ENCODE measurements around the gene TCF3. TPM values are rescaled to one million over a fixed set of nuclear protein-coding genes. Genes with fewer than 3 reads are reported as not detected.
"Not testable (repeated sequence)": the region's sequence is repeated elsewhere in the genome, so short reads cannot be mapped to it uniquely, and the experiment has no call there.

Gene TCF3
- total RNA-seq, 1 experiment from 2014 or later = 91.5 TPM

- peaks cover 44% of the 10 kb centered on the region for H3K4me1 ChIP-seq (ENCODE audit: low read length)
- peak; percentile 95 for DNase-seq
- H3K9ac ChIP-seq (ENCODE audit: low read length) = peak overlapping the region; percentile 67
- no peaks in the 10 kb centered on the region for H3K27me3 ChIP-seq (ENCODE audit: low read length)
- H3K4me3 ChIP-seq (ENCODE audit: low read length) = peak overlapping the region; percentile 57
- H3K79me2 ChIP-seq (ENCODE audit: low read length) = no peaks in the 10 kb centered on the region
- no peaks in the 10 kb centered on the region for H4K20me1 ChIP-seq (ENCODE audit: insufficient read depth, low read depth, low read length)
- H3K9me3 ChIP-seq (ENCODE audit: low read length) = no peaks in the 10 kb centered on the region
- no peaks in the 10 kb centered on the region for H3K36me3 ChIP-seq (ENCODE audit: insufficient read depth, low read length)
- H3K4me2 ChIP-seq (ENCODE audit: low read depth, low read length, poor library complexity, severe bottlenecking) = peak overlapping the region; percentile 78
- no peaks in the 10 kb centered on the region for H3K9me2 ChIP-seq (replicated peaks; ENCODE audit: insufficient read depth, low read length)
- peak overlapping the region; percentile 72 for H3K27ac ChIP-seq (ENCODE audit: low read length)
- H2AFZ ChIP-seq (ENCODE audit: low read length) = peak overlapping the region; percentile 32; the same call in 1 of the 2 replicates
These were observed 16.3 kb upstream of the TCF3 start for GRCh38 chr19:1668486-1669270.

- no peaks in the 10 kb centered on the region for H3K36me3 ChIP-seq (ENCODE audit: insufficient read depth, low read length)
- peak overlapping the region; percentile 67 for H3K9ac ChIP-seq (ENCODE audit: low read length)
- no peaks in the 10 kb centered on the region for H3K79me2 ChIP-seq (ENCODE audit: low read length)
- peak overlapping the region; percentile 78 for H3K4me2 ChIP-seq (ENCODE audit: low read depth, low read length, poor library complexity, severe bottlenecking)
- H3K9me3 ChIP-seq (ENCODE audit: low read length) = no peaks in the 10 kb centered on the region
- no peak for DNase-seq
- H3K4me1 ChIP-seq (ENCODE audit: low read length) = peaks cover 44% of the 10 kb centered on the region
- no peaks in the 10 kb centered on the region for H4K20me1 ChIP-seq (ENCODE audit: insufficient read depth, low read depth, low read length)
- H3K4me3 ChIP-seq (ENCODE audit: low read length) = peak overlapping the region; percentile 57
- no peaks in the 10 kb centered on the region for H3K9me2 ChIP-seq (replicated peaks; ENCODE audit: insufficient read depth, low read length)
- no peaks in the 10 kb centered on the region for H3K27me3 ChIP-seq (ENCODE audit: low read length)
- H3K27ac ChIP-seq (ENCODE audit: low read length) = peak overlapping the region; percentile 72
- peak overlapping the region; percentile 32; the same call in 1 of the 2 replicates for H2AFZ ChIP-seq (ENCODE audit: low read length)
These were observed 15.7 kb upstream of the TCF3 start for GRCh38 chr19:1668048-1668485.

GRCh38 chr19:1665565-1666047, 13.2 kb upstream of the TCF3 start:
- Histone ChIP-seq H3K9me2 (replicated peaks; ENCODE audit: insufficient read depth, low read length) (no peaks in the 10 kb centered on the region), H3K9me3 (ENCODE audit: low read length) (no peaks in the 10 kb centered on the region), H3K4me3 (ENCODE audit: low read length) (no peak overlapping the region), H3K4me2 (ENCODE audit: low read depth, low read length, poor library complexity, severe bottlenecking) (no peak overlapping the region), H3K27me3 (ENCODE audit: low read length) (no peaks in the 10 kb centered on the region), H3K36me3 (ENCODE audit: insufficient read depth, low read length) (no peaks in the 10 kb centered on the region), H4K20me1 (ENCODE audit: insufficient read depth, low read depth, low read length) (no peaks in the 10 kb centered on the region), H3K27ac (ENCODE audit: low read length) (no peak overlapping the region), H2AFZ (ENCODE audit: low read length) (no peak overlapping the region), H3K79me2 (ENCODE audit: low read length) (no peaks in the 10 kb centered on the region), H3K9ac (ENCODE audit: low read length) (no peak overlapping the region), H3K4me1 (ENCODE audit: low read length) (peaks cover 33% of the 10 kb centered on the region)
- DNase-seq = no peak

GRCh38 chr19:1663852-1664251, 11.4 kb upstream of the TCF3 start:
- Histone ChIP-seq H3K4me2 (ENCODE audit: low read depth, low read length, poor library complexity, severe bottlenecking) (no peak overlapping the region), H3K9me2 (replicated peaks; ENCODE audit: insufficient read depth, low read length) (no peaks in the 10 kb centered on the region), H3K79me2 (ENCODE audit: low read length) (no peaks in the 10 kb centered on the region), H3K4me3 (ENCODE audit: low read length) (no peak overlapping the region), H3K27ac (ENCODE audit: low read length) (no peak overlapping the region), H3K9me3 (ENCODE audit: low read length) (no peaks in the 10 kb centered on the region), H2AFZ (ENCODE audit: low read length) (no peak overlapping the region), H3K4me1 (ENCODE audit: low read length) (peaks cover 21% of the 10 kb centered on the region), H3K27me3 (ENCODE audit: low read length) (no peaks in the 10 kb centered on the region), H4K20me1 (ENCODE audit: insufficient read depth, low read depth, low read length) (no peaks in the 10 kb centered on the region), H3K36me3 (ENCODE audit: insufficient read depth, low read length) (no peaks in the 10 kb centered on the region), H3K9ac (ENCODE audit: low read length) (no peak overlapping the region)
- no peak for DNase-seq

- H3K4me1 ChIP-seq (ENCODE audit: low read length) = peaks cover 15% of the 10 kb centered on the region
- H3K79me2 ChIP-seq (ENCODE audit: low read length); H3K27me3 ChIP-seq (ENCODE audit: low read length); H3K4me2 ChIP-seq (ENCODE audit: low read depth, low read length, poor library complexity, severe bottlenecking); H4K20me1 ChIP-seq (ENCODE audit: insufficient read depth, low read depth, low read length); DNase-seq; H3K9ac ChIP-seq (ENCODE audit: low read length); H3K4me3 ChIP-seq (ENCODE audit: low read length); H3K9me3 ChIP-seq (ENCODE audit: low read length); H3K36me3 ChIP-seq (ENCODE audit: insufficient read depth, low read length); H2AFZ ChIP-seq (ENCODE audit: low read length); H3K27ac ChIP-seq (ENCODE audit: low read length); H3K9me2 ChIP-seq (replicated peaks; ENCODE audit: insufficient read depth, low read length): not testable (repeated sequence)
These were observed 10.8 kb upstream of the TCF3 start for GRCh38 chr19:1663227-1663626.

GRCh38 chr19:1661995-1662394, 9.6 kb upstream of the TCF3 start:
- DNase-seq = no peak
- Histone ChIP-seq H3K9me3 (ENCODE audit: low read length) (no peaks in the 10 kb centered on the region), H3K27ac (ENCODE audit: low read length) (no peak overlapping the region), H2AFZ (ENCODE audit: low read length) (no peak overlapping the region), H3K9me2 (replicated peaks; ENCODE audit: insufficient read depth, low read length) (no peaks in the 10 kb centered on the region), H3K36me3 (ENCODE audit: insufficient read depth, low read length) (no peaks in the 10 kb centered on the region), H3K27me3 (ENCODE audit: low read length) (no peaks in the 10 kb centered on the region), H3K9ac (ENCODE audit: low read length) (no peak overlapping the region), H4K20me1 (ENCODE audit: insufficient read depth, low read depth, low read length) (no peaks in the 10 kb centered on the region), H3K4me3 (ENCODE audit: low read length) (no peak overlapping the region), H3K79me2 (ENCODE audit: low read length) (no peaks in the 10 kb centered on the region), H3K4me1 (ENCODE audit: low read length) (peaks cover 4% of the 10 kb centered on the region), H3K4me2 (ENCODE audit: low read depth, low read length, poor library complexity, severe bottlenecking) (no peak overlapping the region)

- Histone ChIP-seq H3K4me1 (ENCODE audit: low read length) (peaks cover 6% of the 10 kb centered on the region), H3K27me3 (ENCODE audit: low read length) (no peaks in the 10 kb centered on the region), H3K9me2 (replicated peaks; ENCODE audit: insufficient read depth, low read length) (no peaks in the 10 kb centered on the region), H3K4me2 (ENCODE audit: low read depth, low read length, poor library complexity, severe bottlenecking) (no peak overlapping the region), H3K4me3 (ENCODE audit: low read length) (no peak overlapping the region), H3K27ac (ENCODE audit: low read length) (no peak overlapping the region), H3K79me2 (ENCODE audit: low read length) (no peaks in the 10 kb centered on the region), H4K20me1 (ENCODE audit: insufficient read depth, low read depth, low read length) (no peaks in the 10 kb centered on the region), H2AFZ (ENCODE audit: low read length) (no peak overlapping the region), H3K9me3 (ENCODE audit: low read length) (no peaks in the 10 kb centered on the region), H3K36me3 (ENCODE audit: insufficient read depth, low read length) (no peaks in the 10 kb centered on the region), H3K9ac (ENCODE audit: low read length) (no peak overlapping the region)
- no peak for DNase-seq
These were observed 6.6 kb upstream of the TCF3 start for GRCh38 chr19:1659084-1659427.

- no peak overlapping the region for H3K4me3 ChIP-seq (ENCODE audit: low read length)
- no peak overlapping the region for H3K9ac ChIP-seq (ENCODE audit: low read length)
- H3K27me3 ChIP-seq (ENCODE audit: low read length) = no peaks in the 10 kb centered on the region
- H4K20me1 ChIP-seq (ENCODE audit: insufficient read depth, low read depth, low read length) = no peaks in the 10 kb centered on the region
- DNase-seq = no peak
- peaks cover 8% of the 10 kb centered on the region for H3K4me1 ChIP-seq (ENCODE audit: low read length)
- no peaks in the 10 kb centered on the region for H3K9me3 ChIP-seq (ENCODE audit: low read length)
- H3K79me2 ChIP-seq (ENCODE audit: low read length) = no peaks in the 10 kb centered on the region
- H3K27ac ChIP-seq (ENCODE audit: low read length) = no peak overlapping the region
- H3K4me2 ChIP-seq (ENCODE audit: low read depth, low read length, poor library complexity, severe bottlenecking) = no peak overlapping the region
- H3K36me3 ChIP-seq (ENCODE audit: insufficient read depth, low read length) = no peaks in the 10 kb centered on the region
- H3K9me2 ChIP-seq (replicated peaks; ENCODE audit: insufficient read depth, low read length) = no peaks in the 10 kb centered on the region
- H2AFZ ChIP-seq (ENCODE audit: low read length) = no peak overlapping the region
These were observed 6.0 kb upstream of the TCF3 start for GRCh38 chr19:1658150-1659083.

Measured in Karpas-422 (cell line).